IPS-NIHi7 (cell line): ENCODE data around the gene ERC2.
A peak's percentile ranks its signal among the peaks of the same experiment; 100 is the strongest.

Source experiments
- DNase-seq: peaks from one replicate; pipeline ENCODE4 v3.0.0; 2012; ENCODE audit warnings: mixed read lengths; ENCODE audit errors: extremely low spot score

ERC2 gene

GRCh38 chr3:56001537-56001936 is 466.7 kb downstream of the ERC2 start:
- DNase-seq = no peak

- DNase-seq = no peak
Measured at GRCh38 chr3:55989366-55989765, 478.9 kb downstream of the ERC2 start.

DNA sequence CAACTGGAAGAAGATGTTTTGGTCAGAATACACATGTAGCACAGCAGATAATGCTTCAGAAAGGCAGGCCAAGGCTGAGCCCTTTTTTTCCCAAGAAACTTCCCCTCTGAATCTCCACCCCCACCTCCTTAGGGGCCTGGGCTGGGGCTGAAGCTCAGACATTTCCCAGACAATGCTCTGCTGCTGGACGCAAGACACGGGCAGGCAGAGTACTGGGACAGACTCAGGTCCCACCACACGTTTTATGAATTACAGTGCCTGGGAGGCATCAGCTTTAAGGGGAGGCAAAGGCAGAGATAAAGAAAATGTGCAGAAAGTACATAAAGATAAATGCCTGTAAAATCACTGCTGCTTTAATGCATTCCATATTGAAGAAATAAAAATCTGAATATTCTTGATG is 479.4 kb downstream of the ERC2 start:
- no peak for DNase-seq

DNA sequence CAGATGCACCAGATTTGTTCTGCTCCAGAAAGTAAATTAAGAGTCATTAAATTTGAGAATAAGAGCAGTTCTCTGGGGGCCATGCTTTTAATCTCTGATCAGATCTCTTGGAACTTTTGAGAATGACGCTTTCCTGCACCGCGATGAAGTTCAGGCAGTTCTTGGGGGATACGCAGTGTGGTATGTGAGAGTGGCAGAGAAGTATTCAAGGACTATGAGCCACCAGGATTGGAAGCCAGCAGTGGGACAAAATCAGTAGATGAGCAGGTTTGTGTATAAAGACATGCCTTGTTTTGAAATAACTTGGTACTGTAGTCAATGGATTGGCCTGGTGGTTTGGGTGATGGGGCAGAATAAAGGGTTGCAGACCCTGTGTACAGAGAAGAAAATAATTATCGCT is 483.6 kb downstream of the ERC2 start:
- peak; percentile 19 for DNase-seq

DNA sequence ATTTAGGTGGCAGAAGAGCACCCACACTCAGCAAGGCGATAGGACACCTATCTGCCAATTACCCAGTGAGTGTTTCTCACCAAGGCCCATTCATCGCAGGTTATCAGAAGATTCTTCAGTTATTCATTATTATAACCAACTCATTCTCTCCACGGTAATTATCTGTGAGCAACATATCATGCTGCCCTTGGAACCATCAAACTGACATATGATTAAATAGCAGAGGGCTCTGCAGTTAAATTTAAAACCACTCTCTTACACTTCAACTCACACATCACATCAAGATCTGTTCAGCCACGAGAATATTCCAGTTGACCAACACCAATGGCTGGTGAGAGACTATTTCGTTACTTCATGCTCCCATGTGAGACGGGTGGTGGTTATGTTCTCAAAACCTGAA is 489.3 kb downstream of the ERC2 start:
- no peak for DNase-seq

DNA sequence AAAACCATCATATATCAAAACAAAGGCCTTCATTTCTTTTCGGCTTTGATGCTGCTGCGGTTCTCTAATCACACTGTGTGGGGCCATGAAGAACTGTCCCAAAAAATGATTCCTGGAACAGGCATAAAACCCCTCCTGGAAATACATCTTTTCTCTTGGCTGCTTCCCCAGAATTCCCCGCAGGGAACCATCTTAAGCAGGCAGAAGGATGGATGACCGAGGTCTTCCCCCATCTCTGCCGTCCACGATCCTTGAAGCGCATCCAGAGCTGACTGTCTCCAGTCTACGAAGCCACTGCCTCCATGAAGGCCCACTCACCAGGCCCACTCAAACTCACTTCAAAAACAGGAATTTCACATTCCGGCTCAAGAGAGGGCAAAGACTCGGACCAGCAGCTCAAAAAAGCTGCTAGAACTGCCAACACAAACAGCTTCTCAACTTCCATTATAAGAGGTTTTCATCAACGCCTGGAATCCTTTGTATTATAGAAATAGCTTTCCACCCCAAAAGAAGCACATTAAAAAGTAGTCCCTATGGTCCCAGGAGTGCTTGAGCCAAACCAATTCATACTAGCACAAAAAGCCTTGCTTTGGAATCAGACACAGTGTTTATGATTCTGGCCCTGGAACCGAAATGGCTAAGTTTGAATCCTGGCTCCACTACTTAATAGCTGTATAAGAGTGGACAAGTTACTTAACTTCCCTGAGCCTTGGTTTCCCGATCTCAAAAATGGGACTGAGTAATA is 493.7 kb downstream of the ERC2 start:
- DNase-seq = no peak

GRCh38 chr3:55969634-55970033 is 498.6 kb downstream of the ERC2 start:
- DNase-seq = no peak

- DNase-seq = no peak
Measured at GRCh38 chr3:55968331-55968730, 499.9 kb downstream of the ERC2 start.

GRCh38 chr3:55966566-55966965 is 501.7 kb downstream of the ERC2 start:
- DNase-seq = no peak

- DNase-seq = no peak
Measured at GRCh38 chr3:55965776-55966175, 502.5 kb downstream of the ERC2 start.

DNA sequence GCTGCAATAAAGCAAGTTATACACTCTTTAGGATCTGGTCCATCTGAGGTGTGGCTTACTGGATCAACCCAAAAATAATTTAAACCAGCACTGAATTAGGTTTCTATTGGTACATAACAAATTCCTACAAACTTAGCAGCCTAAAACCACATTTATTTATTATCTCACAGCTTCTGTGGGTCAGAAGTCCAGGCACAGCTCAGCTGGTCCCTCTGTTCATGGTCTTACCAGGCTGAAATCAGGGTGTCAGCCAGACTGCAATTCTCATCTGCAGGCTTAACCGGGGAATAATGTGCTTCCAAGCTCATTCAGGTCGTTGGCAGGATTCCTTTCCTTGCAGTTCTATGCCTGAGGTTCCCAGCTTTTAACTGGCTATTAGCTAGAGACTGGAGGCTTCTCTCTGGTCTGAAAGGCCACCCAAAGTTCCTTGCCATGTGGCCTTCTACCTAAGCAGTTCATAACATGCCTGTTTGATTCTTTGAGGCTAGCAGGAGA is 503.7 kb downstream of the ERC2 start:
- no peak for DNase-seq

DNA sequence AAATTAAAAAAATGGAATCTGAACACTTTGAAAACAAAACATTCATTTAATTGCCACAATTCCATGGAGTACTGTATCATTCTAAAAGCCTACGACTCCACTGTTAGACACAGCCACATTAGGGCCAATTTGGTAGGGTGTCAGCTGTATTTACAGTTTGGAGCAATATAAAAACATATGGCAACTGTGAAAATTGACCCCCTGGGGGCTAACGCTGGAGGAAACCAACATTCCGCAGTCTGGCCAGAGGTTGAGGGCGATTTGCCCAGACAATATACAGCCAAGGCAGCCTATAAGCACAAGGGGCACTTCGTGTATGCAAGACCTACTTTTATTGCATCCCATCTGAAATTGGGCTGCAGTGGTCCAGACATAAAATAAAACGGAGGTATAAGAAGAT is 504.7 kb downstream of the ERC2 start:
- no peak for DNase-seq

- DNase-seq = no peak
Measured at GRCh38 chr3:55959471-55960080, 508.7 kb downstream of the ERC2 start.

DNA sequence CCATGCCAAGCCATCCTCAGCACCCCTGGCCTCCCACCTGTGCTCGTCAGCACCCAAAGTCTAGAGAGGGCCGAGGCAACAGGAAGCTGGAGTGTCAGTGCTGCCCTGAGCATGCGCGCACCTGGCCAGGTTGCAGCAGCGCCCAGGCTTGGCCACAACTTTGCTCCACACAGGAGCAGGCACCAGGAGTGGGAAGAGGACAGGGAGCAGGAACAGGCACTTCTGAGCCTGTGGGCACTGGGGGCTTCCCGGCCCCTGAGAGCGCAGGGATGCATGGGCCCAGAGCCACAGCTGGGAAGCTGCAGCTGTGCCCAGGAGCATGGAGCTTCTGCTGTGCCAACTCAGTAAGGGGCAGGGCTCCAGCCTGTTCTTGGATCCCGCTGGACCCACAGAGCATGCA is 509.7 kb downstream of the ERC2 start:
- DNase-seq = no peak

- DNase-seq = no peak
Measured at GRCh38 chr3:55955891-55956477, 512.3 kb downstream of the ERC2 start.

GRCh38 chr3:55951388-55951787 is 516.9 kb downstream of the ERC2 start:
- no peak for DNase-seq

DNA sequence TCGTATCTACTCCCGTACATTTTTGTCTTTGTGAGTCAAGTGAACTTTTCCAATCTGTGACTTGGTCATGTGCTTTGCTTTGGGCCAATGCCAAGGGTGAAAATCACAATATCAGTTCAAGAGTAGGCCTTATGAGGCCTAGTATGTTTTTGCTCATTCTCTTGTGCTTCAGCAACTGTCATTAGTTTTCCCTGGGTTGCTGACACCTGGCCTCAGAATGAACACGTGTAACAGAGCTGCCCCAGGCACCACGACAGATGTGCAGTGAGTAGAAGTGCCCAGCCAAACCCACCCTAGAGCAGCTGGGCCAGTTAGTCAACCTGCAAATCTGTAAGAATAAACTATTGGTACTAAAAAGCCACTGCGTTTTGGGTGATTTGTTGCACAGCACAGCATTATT is 520.9 kb downstream of the ERC2 start:
- no peak for DNase-seq

DNA sequence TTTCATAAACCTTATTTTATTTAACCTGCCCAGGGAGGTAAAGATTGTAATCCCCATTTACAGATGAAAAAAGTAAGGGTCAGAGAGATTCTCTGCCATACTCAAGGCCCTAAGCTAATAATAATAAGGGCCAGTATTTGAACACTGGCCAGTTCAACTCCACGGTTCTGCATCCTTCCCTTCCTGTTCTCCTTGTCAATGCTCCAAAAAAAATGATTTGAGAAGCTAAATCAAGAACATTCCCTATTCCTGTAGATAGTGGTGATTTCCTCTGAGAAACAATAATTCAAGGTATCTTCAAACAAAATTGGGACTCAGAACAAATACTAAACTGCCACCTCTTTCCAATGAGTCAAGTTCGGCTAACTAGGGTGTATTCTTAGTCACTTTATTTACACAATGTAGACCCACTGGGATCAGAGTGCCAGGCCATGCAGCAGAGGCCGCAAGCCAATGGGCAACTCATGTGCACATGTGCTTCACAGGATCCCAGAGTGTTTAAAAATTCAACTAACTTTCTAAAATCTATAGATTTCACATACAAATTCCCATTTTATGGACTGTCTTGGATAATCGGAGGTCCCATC is 521.6 kb downstream of the ERC2 start:
- DNase-seq = no peak

- DNase-seq = no peak
Measured at GRCh38 chr3:55942868-55943267, 525.4 kb downstream of the ERC2 start.

- no peak for DNase-seq
Measured at GRCh38 chr3:55939287-55939686, 529.0 kb downstream of the ERC2 start.

GRCh38 chr3:55937301-55937700 is 531.0 kb downstream of the ERC2 start:
- no peak for DNase-seq

DNA sequence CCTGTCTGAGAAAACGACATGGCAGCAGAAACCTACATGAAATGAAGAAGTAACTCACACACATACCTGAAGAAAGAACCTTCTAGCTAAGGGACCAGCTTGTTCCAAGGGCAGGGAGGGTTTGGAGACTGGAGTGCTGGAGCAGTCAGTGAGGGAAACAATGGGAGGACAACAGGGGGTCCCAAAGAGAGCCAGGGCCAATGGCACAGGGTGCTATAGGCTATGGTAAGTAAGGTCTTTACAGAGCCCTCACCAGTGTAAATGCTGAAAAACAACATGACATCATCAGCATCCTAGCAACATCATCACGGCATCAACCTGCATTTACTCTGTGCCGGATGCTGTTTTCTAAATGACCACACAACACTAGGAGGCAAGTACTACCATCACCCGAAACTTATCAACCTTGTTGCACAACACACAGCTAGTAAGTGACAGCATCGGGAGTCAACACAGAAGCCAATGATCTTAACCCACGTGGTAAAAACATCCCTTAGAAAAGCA is 531.7 kb downstream of the ERC2 start:
- no peak for DNase-seq

DNA sequence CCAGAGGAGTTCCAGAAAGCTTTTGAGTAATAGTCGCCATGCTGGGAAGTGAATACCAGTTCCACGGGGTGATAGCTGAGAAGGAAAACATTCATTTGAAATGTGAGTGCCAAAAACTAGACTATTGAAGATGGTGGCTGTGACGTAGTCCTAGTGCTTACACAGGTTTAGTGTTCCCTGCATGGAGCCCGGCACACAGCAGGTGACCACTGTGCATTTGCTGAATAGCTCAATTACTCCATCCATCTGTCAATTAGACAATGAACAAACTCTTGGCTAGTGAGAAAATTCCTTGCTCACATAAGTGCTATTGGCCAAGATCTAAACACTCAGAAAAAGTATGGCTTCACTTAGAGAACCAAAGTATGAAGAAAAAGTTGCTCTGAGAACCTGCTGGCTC is 533.0 kb downstream of the ERC2 start:
- no peak for DNase-seq
